ENCODE measurements around the gene CILP2.

DNA sequence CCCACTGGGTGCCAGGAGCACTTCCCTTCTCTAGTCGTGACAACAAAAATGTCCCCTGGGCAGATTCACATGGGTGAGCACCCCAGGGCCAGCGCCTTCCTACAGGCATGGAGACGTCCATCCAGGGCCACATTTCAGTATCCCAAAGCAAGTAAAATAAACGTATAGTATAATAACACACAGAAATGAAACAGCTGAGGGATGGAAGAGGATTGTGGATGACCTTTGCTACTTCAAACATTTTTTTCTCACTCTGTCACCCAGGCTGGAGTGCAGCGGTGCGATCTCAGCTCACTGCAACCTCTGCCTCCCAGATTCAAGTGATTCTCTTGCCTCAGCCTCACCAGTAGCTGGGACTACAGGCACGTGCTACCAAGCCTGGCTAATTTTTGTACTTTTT is 28.2 kb downstream of the CILP2 start:
- TF ChIP-seq CTCF (IDR thresholded peaks at IDR 0.05) (no peak), EZH2phosphoT487 (IDR thresholded peaks at IDR 0.05) (no peak), EZH2 (IDR thresholded peaks at IDR 0.05) (no peak)

All from neural progenitor cell (in vitro differentiated cells).